IPS-18c (cell line): ENCODE data around the gene HGS.

Experiments
- H3K4me3 ChIP-seq: 2 replicates; pipeline ENCODE4 v1.7.0; 2013; ENCODE audit warnings: low read depth, mild to moderate bottlenecking, low read length, moderate library complexity; ENCODE audit not compliant: insufficient read depth
- H3K9me3 ChIP-seq: one replicate; pipeline ENCODE4 v1.6.1; 2013; ENCODE audit warnings: mild to moderate bottlenecking, low read length, moderate library complexity; ENCODE audit not compliant: control insufficient read depth, insufficient read depth

The HGS gene

DNA sequence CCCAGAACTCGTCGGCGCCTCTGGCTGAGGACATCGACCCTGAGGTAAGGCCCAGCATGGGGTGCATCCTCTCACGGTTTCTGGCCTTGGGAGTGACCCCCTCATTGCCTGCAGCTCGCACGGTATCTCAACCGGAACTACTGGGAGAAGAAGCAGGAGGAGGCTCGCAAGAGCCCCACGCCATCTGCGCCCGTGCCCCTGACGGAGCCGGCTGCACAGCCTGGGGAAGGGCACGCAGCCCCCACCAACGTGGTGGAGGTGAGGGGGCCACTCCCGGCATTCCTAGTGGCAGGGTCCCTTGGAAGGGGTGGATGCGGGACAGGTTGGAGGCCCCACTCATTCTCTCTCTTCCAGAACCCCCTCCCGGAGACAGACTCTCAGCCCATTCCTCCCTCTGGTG is 11.0 kb downstream of the HGS start:
- no peak overlapping the region for H3K4me3 ChIP-seq
- H3K9me3 ChIP-seq: no peaks in the 10 kb centered on the region

DNA sequence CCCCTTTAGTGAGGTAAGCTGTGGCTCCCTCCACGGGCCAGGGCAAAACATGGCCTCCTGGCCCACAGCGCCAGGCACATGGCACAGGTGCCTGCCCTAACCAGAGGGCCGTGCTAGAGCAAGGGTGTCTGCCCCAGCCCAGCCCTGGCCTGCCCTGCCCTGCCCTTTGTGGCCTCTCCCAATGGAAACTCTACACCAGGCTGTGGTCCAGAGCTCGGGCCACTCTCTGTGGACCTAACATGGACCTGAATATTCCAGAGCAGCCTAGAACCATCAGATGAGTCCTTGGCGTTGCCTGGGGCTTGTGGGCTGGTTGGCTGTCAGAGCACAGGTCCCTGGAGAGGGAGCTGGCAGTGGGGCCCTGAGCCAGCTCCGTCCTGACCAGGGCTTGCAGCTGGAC is 11.4 kb downstream of the HGS start:
- no peak overlapping the region for H3K4me3 ChIP-seq
- no peaks in the 10 kb centered on the region for H3K9me3 ChIP-seq

DNA sequence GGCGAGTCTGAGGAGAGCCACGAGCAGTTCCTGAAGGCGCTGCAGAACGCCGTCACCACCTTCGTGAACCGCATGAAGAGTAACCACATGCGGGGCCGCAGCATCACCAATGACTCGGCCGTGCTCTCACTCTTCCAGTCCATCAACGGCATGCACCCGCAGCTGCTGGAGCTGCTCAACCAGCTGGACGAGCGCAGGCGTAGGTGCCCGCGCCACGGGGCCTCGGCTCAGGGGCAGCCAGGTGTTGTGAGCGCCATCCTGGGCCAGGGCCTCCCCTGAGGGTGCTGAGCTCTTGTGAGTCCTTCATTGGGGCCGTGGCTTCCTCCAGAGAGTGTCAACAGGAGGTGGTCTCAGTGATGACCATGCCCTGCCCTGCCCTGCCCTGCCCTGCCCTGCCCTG is 12.0 kb downstream of the HGS start:
- Histone ChIP-seq H3K9me3 (no peaks in the 10 kb centered on the region), H3K4me3 (no peak overlapping the region)

DNA sequence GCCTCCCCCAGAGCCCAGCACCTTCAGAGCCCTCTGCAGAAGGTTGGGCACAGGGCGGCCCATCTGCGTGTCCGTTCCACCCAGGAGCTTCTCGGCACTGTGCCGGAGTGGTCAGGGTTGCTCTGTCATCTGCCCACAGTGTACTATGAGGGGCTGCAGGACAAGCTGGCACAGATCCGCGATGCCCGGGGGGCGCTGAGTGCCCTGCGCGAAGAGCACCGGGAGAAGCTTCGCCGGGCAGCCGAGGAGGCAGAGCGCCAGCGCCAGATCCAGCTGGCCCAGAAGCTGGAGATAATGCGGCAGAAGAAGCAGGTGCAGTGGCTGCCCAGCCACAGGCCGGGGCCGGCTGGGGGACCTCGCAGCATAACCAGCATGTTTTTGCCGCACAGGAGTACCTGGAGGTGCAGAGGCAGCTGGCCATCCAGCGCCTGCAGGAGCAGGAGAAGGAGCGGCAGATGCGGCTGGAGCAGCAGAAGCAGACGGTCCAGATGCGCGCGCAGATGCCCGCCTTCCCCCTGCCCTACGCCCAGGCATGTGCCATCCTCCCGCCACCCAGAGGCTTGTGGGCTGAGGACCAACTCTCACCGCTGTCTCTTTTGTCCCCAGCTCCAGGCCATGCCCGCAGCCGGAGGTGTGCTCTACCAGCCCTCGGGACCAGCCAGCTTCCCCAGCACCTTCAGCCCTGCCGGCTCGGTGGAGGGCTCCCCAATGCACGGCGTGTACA is 12.6 kb downstream of the HGS start:
- H3K4me3 ChIP-seq: no peak overlapping the region
- no peaks in the 10 kb centered on the region for H3K9me3 ChIP-seq

DNA sequence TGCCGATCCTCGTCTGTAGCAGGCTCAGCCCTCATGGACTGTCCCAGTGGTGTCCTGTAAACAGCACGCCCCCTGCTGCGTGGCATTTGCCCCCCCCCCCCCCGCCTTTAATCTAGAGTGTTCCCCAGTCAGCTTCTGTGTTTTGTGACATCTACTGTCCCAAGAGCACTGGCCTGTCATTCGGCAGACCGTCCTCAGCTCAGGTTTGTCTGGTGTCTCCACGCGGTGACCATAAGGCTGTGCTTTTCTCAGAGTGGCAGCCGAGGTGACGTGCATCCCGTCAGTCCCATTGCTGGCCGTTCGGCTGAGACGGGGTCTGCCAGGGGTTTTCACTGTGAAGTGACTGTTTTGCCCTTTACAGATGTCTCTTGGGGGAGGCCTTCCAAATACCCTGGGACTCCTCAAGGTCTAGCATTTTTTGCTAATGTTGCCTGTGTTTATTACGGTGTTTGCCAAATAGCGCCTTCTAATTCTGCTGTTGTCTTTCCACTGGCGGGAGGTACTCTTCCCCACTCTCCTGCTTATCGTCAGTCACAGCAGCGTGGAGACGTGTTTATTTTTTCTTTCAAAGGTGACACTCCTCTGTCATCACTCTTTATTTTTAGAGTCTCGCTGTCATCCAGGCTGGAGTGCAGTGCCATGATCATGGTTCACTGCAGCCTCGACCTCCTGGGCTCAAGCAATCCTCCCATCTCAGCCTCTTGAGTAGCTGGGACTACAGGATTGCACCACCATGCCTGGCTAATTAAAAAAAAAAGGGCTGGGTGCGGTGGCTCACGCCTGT is 13.6 kb downstream of the HGS start:
- Histone ChIP-seq H3K9me3 (no peaks in the 10 kb centered on the region), H3K4me3 (no peak overlapping the region)

DNA sequence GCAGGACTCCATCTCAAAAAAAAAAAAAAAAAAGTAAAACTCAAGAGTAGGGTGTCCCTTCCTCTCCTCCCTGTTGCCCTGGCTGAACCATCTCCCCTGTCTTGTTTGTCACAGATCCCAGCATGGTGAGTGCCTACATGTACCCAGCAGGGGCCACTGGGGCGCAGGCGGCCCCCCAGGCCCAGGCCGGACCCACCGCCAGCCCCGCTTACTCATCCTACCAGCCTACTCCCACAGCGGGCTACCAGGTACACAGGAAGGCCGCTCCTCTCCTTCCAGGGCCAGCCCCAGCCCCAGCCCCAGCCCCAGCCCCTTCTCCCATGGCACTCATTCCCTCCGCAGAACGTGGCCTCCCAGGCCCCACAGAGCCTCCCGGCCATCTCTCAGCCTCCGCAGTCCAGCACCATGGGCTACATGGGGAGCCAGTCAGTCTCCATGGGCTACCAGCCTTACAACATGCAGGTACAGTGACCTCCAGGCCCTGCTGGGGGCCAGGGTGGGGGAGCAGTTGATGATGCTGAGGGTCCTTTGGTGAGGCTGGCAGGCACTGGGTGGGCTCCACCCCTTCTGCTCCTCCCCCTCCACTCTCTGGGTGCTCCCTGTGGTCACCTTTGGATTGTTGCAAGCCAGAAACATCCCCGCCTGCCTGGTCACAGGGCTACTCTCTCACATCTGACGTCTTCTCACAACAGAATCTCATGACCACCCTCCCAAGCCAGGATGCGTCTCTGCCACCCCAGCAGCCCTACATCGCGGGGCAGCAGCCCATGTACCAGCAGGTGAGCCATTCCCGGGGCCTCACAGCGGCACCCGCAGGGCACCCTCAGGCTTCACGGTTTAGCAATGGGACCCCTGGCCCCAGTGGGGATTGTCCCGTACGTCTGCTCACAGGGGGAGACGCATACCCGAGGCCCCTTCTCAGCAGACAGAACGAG is 16.8 kb downstream of the HGS start:
- H3K4me3 ChIP-seq: no peak overlapping the region

DNA sequence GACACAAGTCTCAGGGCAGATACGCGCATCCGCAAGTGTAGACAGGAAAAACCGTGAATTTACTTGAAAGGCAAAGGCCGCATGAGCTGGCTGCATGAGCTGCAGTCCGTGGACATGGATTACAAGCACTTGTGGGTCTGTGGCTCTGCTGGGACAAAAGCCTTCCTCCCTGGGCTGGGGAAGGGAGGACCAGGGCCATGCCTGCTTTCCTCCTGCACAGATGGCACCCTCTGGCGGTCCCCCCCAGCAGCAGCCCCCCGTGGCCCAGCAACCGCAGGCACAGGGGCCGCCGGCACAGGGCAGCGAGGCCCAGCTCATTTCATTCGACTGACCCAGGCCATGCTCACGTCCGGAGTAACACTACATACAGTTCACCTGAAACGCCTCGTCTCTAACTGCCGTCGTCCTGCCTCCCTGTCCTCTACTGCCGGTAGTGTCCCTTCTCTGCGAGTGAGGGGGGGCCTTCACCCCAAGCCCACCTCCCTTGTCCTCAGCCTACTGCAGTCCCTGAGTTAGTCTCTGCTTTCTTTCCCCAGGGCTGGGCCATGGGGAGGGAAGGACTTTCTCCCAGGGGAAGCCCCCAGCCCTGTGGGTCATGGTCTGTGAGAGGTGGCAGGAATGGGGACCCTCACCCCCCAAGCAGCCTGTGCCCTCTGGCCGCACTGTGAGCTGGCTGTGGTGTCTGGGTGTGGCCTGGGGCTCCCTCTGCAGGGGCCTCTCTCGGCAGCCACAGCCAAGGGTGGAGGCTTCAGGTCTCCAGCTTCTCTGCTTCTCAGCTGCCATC is 17.7 kb downstream of the HGS start:
- peak overlapping the region; percentile 95; the same call in 1 of the 2 replicates for H3K4me3 ChIP-seq
- no peaks in the 10 kb centered on the region for H3K9me3 ChIP-seq

More for the DNA sequence above, 16.8 kb downstream of the HGS start:
- no peaks in the 10 kb centered on the region for H3K9me3 ChIP-seq

DNA sequence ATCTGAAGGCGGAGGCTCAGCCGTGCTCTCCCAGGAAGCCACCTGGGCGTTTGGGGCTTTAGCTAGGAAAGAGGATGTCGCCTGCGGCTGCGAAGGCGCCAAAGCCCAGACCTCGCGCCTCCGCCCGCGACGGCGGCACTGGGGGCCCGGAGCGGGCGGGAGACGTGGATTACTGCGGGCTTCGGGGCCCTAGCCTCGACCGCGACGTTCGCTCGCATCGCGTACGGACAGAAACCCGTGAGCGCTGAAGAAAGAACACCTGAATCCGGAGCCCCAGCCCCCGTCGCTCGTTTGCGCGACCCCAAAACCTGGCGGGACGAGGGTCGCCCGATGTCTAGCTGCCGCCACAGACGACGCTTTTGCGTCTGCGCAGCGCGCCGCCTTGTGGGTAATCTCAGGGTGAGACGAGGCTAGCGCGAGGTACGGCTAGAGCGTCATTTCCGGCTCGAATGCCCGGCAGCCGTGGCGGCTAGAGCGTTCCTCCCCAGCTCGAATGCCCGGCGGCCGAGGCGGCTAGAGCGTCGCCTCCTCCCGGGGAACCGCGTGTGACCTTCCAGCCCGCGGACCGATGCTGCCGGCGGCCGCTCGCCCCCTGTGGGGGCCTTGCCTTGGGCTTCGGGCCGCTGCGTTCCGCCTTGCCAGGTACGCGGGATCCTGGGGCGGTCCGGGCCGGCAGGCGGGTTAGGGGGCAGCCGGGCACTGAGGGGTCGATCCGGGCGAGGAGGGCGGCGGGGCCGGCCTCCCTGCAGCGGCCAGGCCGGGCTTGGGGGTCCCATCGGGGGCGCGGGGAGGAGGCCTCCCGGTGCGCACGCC is 19.3 kb downstream of the HGS start, which contains the start of gene MRPL12:
Gene MRPL12 (plus strand): TSS at position 434 of the 813 bp plus-strand sequence. CDS start 135 bp downstream, at position 569.
- H3K9me3 ChIP-seq: no peaks in the 10 kb centered on the region
- H3K4me3 ChIP-seq: peak within 1 kb of the TSS; percentile 95

DNA sequence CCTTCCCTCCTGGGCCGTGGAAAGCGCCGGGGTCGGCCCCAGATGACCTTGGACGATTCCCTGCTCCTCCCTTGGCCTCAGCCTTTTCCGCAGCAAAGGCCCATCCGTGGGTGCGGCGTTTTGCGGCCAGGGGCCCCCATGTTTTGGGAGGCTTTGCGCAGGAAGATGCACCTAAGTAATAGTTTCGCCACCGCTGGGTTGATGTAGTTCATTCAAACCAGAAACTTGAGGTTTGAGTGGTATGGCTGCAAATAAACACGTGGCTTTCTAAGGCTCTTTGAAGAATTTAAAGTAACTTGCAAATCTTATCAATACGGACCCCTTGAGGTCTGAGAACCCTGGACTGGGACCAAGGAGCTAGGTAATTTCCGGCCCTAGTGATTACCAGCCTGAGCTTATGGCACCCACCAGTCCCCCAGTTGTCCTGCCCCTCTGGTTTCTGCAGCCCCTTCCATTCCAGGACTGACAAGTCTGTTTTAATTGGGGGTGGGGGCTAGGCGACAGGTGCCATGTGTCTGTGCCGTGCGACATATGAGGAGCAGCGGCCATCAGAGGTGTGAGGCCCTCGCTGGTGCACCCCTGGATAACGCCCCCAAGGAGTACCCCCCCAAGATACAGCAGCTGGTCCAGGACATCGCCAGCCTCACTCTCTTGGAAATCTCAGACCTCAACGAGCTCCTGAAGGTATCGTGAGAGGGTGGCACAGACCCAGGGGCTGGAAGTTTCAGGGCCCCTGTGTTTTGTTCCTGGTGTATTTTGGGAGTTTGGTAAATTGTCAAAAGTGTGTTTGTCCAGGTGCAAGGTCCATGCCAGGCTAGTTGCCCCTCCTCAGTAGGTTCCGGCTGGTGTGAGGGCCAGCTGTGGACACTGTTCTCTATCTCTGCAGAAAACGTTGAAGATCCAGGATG is 20.2 kb downstream of the HGS start:
- peak overlapping the region; percentile 95 for H3K4me3 ChIP-seq
- H3K9me3 ChIP-seq: no peaks in the 10 kb centered on the region

DNA sequence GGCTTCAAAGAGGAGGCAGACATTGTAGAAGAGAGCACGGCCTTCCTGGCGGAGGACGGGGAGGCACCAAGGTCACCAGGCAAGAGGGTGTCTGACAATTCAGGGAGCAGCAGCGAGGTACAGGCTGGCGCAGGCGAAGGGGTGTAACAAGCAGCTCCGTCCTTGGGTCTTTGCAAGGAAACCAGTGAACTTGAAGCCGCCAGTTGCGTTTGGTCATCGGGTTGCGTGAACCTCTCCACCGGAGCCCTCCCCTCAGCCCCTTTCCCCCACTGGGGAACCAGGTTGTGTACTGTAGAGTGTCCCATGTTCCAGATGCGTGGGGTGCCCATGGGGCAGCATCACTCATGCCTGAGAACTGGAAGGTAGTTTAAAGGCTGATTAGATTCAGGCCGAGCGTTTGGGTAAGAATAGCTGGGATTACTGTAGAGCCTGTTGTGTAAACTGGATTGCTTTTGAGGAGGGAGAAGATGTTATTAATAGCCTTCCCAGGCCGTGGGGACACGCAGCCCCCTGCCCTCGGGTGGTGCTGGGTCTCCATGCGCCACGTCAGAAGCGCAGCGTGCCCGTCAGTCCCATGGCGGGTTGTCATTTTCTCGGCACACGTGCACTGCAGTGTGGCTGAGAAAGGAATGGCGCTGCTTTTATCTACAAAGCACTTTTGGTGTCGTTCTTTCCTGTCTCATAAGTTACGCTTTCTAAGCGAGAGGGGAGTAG is 21.9 kb downstream of the HGS start:
- H3K4me3 ChIP-seq: no peak overlapping the region
- H3K9me3 ChIP-seq: no peaks in the 10 kb centered on the region

DNA sequence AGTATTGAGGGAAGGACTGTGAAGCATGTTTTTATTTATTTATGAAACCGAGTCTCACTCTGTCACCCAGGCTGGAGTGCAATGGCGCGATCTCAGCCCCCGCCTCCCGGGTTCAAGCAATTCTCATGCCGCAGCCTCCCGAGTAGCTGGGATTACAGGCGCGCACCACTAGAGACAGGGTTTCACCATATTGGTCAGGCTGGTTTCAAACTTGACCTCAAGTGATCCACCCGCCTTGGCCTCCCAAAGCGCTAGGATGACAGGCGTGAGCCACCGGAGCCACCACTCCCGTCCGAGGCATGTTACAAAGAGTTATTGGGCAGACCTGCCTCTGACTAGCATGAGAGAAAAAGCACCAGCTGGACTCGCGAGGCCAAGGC is 22.4 kb downstream of the HGS start:
- H3K9me3 ChIP-seq: no peaks in the 10 kb centered on the region
- H3K4me3 ChIP-seq: no peak overlapping the region

DNA sequence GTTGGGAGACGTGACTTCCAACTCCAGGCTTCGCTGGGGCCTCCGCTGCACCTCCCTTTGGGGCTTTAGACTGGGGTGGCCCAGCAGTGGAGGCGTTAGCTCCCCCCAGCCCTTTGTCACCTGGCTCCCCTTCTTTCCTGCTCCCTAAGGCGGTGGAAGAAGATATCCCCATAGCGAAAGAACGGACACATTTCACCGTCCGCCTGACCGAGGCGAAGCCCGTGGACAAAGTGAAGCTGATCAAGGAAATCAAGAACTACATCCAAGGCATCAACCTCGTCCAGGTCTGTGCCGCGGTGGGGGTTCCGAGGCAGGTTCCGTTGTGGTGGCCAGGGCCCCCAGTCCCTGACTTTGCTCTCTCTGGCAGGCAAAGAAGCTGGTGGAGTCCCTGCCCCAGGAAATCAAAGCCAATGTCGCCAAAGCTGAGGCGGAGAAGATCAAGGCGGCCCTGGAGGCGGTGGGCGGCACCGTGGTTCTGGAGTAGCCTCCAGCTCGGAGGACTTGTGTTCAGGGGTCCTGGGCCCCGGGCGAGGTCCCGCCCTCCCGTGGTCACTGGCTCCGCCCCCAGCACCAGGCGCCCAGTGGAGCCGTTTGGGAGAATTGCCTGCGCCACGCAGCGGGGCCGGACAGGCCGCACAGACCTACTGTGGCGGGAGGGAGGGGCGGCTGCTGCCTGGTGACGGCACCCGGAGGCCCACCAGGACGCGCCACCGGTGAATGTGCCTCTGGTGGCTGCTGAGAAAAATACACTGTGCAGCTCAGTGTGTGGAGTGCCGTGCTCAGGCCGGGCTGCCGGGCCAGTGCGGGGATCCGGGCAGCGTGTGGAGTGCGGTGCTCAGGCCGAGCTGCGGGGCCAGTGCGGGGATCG is 23.2 kb downstream of the HGS start:
- H3K9me3 ChIP-seq: no peaks in the 10 kb centered on the region

DNA sequence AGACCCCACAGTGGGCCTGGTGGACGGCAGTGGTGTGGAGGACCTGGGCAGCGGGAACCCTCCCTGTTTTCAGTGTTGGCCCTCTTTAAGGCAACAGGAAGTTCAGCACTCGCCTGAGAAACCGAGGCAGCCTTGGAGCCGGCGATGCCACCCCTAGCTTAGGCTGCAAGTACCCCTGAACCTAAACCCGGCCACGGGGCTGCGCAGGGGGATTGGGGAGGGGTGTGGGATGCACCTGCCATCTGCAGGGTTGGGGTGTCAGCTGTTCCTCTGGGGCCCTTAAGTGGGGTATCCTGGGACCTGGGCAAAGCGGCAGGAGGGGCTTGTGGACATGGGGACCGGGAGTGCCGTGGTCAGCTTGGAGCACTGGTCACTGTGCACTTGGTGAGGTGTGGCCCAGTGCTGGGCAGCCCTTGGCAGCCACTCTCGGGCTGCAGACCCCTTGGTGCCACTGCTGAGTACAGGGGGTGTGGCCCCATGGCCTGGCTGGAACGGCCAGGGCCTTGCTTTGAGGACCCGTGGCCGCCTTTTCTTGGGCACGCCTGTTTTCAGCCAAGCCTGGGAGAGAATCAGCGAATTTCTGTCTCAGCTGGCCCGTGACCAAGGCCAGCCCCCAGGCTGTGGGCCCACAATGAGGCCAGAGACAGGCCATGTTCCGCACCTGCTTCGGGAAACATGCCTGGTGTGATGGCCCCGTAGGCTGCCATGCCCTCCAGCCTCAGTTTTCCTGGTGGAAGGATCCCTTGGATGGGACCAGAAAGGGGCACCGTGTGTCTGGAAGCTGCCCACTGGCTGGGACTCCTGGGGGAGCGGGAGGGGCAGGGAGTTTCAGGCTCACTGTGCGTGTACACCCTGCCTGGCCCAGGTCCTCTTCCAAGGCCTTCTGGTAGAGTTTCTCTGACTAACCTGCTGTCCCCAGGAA is 24.2 kb downstream of the HGS start:
- H3K4me3 ChIP-seq: no peak overlapping the region
- H3K9me3 ChIP-seq: no peaks in the 10 kb centered on the region

More for the DNA sequence above, 23.2 kb downstream of the HGS start:
- H3K4me3 ChIP-seq: no peak overlapping the region
